MG63 (cell line): ENCODE data around the gene AGXT. TPM values are rescaled to one million over a fixed set of nuclear protein-coding genes. Genes with fewer than 3 reads are reported as not detected.
"Not testable (repeated sequence)": the region's sequence is repeated elsewhere in the genome, so short reads cannot be mapped to it uniquely, and the experiment has no call there.

Source experiments
- DNase-seq: peaks from one replicate; pipeline ENCODE4 v3.0.0-alpha.2; 2020
- H3K27me3 ChIP-seq: fragments of 250-450 bp; sonication (Bioruptor Pico); 2 replicates; pipeline ENCODE4 v1.5.1; 2020; ENCODE audit warnings: mild to moderate bottlenecking, moderate library complexity
- H3K36me3 ChIP-seq: fragments of 250-450 bp; sonication (Bioruptor Pico); 2 replicates; pipeline ENCODE4 v1.5.1; 2020; ENCODE audit warnings: mild to moderate bottlenecking, moderate library complexity
- H3K4me3 ChIP-seq: fragments of 250-450 bp; sonication (Bioruptor Pico); 2 replicates; pipeline ENCODE4 v1.5.1; 2020; ENCODE audit warnings: mild to moderate bottlenecking, moderate library complexity
- H3K9me3 ChIP-seq: fragments of 250-450 bp; sonication (Bioruptor Pico); 2 replicates; pipeline ENCODE4 v1.5.1; 2020; ENCODE audit warnings: mild to moderate bottlenecking, moderate library complexity
- total RNA-seq: library from RNA; depleted of rRNA; stranded (reverse); fragments of >200 nt; shearing (Covaris generic); gene quantifications from 2 replicates; pipeline ENCODE4 v1.2.3, GENCODE V29; 2014; ENCODE audit warnings: low replicate concordance

Gene AGXT
- total RNA-seq, 1 experiment from 2014 or later: not detected

GRCh38 chr2:240835528-240835927 lies 33.1 kb upstream of the AGXT start:
- Histone ChIP-seq H3K9me3 (no peaks in the 10 kb centered on the region), H3K27me3 (peaks cover 14% of the 10 kb centered on the region), H3K4me3 (no peak overlapping the region), H3K36me3 (no peaks in the 10 kb centered on the region)
- DNase-seq: no peak

DNA sequence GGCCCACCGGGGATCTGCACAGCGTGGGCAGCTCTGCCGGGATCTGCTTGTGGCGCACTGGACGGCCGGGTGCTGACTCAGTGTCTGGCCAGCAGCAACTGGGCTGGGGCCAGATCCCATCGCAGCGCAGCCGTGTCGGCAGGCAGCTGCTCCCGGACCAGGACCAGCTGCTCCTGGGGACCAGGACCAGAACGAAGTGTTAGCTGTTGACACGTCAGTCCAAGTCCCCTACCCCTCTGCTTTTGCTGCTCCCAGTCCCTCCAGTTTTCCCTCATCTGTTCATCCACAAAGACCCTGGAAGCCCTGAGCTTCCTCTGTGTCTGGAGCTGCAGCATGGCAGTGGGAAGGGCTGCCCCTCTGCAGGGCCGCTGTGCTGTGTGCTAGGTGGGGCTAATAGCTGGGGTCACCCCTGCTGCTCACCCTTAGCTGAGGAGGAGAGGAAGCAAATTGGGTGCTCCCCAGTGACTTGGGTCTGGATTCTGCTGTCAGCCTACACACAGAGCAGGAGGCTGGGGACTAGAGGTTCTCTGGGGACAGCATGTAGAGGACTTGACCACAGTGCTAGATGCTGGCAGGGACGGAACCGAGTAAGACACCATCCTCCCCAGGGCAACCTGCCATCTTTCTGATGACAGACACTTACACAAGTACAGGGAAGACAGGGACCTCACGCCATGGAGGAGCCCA lies 31.7 kb upstream of the AGXT start:
- DNase-seq: peak; percentile 76
- no peaks in the 10 kb centered on the region for H3K27me3 ChIP-seq
- no peaks in the 10 kb centered on the region for H3K9me3 ChIP-seq
- H3K4me3 ChIP-seq: no peak overlapping the region
- H3K36me3 ChIP-seq: no peaks in the 10 kb centered on the region

DNA sequence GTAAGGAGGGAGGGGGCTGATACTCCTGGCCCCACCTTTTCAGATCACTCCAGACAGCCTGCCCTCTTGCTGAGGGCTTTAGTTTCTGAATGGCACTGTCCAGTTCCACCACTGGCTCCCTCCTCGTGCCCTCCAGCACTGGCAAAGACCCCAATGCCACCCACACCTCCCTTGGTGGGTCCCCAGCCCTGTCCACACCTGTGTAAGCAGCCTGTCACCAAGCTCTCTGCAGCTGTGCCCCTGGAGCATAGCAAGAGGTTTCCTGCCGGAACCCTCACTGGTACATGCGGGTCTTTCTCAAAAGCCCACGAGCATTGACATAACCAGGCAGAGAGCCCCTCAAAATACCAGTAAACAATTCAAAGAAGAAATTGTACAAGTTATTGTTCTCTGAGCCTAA lies 31.0 kb upstream of the AGXT start:
- H3K9me3 ChIP-seq: no peaks in the 10 kb centered on the region
- no peak overlapping the region for H3K4me3 ChIP-seq
- no peak for DNase-seq
- H3K27me3 ChIP-seq: no peaks in the 10 kb centered on the region
- no peaks in the 10 kb centered on the region for H3K36me3 ChIP-seq

DNA sequence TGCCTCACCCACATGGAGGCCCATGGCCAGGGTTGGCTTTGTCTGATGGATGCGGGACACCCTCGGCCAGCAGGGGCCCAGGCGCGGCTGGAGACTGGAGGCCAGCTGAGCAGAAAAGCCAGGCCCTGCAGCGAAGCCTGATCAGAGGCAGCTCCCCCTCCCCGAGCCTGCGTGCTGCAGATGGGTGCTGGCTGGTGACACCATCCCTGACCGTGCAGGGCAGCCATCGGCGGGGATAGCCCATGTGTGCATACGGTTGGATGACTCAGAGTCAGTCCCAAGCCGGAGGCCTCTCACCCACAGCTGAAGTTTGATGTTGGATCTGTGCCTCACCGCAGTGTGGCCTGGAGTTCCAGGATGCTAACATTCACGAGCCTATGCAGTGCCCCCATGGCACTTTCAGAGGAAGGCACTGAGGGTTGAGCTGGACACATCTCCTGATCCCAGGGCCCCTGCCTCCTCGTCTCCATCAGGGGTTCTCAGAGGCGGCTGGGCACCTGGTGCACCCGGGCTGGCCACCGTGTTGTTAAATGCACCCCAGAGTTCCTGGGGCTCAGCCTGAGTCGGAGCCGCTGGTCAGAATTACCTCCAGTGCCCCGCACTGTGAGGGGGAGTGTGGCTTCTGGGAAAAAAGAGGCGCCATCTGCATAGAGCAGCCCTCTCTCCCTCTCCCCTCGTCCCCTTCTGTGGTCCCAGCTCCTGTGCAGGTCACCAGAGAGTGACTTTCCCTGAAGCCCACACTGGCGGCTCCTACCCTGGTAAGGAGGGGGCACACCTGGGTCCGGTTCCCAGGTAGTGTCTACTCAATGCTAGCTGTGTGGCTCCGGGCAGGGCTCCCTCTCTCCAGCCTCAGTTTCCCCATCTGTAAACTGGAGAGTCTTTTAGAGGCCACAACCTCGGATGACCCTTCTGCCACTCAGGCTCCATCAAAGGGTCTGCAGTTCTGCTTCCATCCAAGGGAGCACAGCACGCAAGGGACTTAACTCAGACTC lies 29.2 kb upstream of the AGXT start:
- H3K36me3 ChIP-seq: no peaks in the 10 kb centered on the region
- H3K4me3 ChIP-seq: no peak overlapping the region
- no peaks in the 10 kb centered on the region for H3K27me3 ChIP-seq
- peak; percentile 66 for DNase-seq
- no peaks in the 10 kb centered on the region for H3K9me3 ChIP-seq

DNA sequence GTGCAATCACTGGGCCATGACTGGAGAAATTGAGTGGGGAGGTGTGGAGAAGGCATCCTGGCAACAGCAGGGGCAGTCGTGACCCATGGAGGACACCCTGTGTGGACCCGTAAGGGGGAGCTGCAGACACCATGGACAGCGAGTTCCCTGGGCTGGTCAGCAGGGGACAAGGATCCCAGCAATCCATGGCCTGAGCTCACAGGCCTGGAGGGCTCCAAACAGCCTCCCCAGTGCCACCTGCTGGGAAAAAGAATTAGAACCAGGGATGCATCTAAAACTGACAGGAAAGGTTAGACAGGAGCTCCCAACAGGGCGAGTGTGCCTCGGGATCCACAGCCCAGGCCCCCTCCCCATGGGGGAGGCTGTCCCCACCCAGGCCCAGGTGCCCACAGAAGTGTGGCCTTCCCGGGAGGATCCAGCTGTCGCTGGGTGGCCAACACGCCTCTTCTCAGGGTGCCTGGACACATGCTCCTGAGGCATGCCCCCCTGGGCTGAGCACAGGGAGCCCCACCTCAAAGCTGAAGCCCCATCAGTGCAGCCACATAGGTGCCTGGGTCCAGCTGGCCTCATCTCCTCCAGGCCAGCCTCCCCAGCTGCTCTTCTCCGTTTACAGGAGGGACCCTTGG lies 28.1 kb upstream of the AGXT start:
- no peaks in the 10 kb centered on the region for H3K27me3 ChIP-seq
- no peak overlapping the region for H3K4me3 ChIP-seq
- H3K36me3 ChIP-seq: no peaks in the 10 kb centered on the region
- peak; percentile 45 for DNase-seq
- H3K9me3 ChIP-seq: no peaks in the 10 kb centered on the region

DNA sequence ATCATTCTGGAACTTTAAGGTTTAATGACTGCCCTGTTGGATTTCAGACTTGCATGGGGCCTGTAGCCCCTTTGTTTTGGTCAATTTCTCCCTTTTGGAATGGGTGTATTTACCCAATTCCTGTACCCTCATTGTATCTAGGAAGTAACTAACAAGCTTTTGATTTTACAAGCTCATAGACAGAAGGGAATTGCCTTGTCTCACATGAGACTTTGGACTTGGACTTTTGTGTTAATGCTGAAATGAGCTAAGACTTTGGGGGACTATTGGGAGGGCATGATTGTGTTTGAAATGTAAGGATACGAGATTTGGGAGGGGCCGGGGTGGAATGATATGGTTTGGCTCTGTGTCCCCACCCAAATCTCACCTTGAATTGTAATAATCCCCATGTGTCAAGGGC lies 22.3 kb upstream of the AGXT start:
- not testable (repeated sequence) for H3K27me3 ChIP-seq, DNase-seq, H3K9me3 ChIP-seq, H3K4me3 ChIP-seq, H3K36me3 ChIP-seq

DNA sequence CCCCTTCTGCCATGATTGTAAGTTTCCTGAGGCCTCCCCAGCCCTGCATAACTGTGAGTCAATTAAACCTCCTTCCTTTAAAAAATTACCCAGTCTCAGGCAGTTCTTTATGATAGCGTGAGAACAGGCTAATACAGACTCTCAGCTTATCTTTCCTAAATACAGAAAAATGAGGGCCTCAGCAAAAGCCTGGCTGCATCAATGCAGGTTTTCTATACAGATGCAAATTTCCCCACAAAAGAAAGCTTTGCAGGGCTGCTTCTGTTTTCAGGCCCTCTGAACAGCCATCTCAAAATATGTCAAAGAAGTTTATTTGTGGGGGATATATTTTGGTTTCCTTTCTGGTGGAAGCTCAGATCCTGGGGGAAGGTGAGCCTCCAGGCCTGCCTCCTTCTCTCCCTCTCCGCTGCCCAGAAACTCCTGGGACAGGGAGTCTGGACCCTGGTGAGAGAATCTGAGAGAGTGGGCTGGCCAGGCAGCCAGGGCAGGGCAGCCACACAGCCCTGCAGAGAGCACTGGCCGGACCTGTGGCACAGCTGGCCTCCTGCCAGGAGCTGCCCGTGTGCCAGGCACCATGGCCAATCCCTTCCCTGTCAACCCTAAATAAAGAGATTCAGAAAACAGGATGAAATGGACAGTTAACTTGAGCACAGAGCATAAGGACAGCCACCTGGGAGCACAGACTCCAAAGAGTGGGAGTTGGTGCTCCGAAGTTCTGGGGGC lies 21.6 kb upstream of the AGXT start:
- Histone ChIP-seq H3K27me3 (no peaks in the 10 kb centered on the region), H3K9me3 (no peaks in the 10 kb centered on the region), H3K4me3 (no peak overlapping the region), H3K36me3 (no peaks in the 10 kb centered on the region)
- no peak for DNase-seq

DNA sequence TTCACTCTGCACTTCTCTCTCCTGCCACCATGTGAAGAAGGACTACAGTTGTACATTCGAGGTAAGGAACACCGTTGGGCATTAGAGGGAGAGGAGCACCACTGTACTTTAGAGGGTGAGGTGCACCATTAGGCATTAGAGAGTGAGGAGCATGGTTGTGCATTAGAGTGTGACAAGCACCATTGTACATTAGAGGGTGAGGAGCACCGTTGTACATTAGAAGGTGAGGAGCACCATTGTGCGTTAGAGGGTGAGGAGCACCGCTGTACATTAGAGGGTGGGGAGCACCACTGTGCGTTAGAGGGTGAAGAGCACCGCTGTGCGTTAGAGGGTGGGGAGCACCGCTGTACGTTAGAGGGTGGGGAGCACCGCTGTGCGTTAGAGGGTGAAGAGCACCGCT lies 20.8 kb upstream of the AGXT start:
- Histone ChIP-seq H3K36me3 (no peaks in the 10 kb centered on the region), H3K9me3 (no peaks in the 10 kb centered on the region), H3K4me3 (no peak overlapping the region), H3K27me3 (no peaks in the 10 kb centered on the region)
- no peak for DNase-seq

- Histone ChIP-seq H3K36me3 (no peaks in the 10 kb centered on the region), H3K4me3 (no peak overlapping the region), H3K9me3 (no peaks in the 10 kb centered on the region), H3K27me3 (no peaks in the 10 kb centered on the region)
- DNase-seq: no peak
These were observed 19.5 kb upstream of the AGXT start for GRCh38 chr2:240848900-240849680.

DNA sequence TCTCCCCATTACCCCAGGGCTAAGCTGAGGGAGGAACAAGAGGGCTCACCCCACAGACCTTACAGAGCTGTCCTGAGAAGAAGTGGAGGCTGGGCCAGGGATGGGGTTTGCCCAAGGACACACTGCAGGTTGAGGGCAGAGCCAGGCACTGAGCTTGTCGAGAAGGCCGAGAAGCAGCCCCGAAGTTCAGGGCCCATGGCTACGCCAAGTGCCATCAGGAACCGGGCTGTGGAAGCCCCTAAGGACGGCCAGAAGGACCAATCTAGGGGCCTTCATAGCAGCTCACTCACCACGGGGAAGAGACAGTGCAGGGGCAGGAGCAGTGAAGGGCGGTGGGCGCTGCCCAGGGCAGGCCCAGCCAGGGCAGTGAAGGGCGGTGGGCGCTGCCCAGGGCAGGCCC lies 18.6 kb upstream of the AGXT start:
- Histone ChIP-seq H3K36me3 (no peaks in the 10 kb centered on the region), H3K4me3 (no peak overlapping the region), H3K27me3 (no peaks in the 10 kb centered on the region), H3K9me3 (no peaks in the 10 kb centered on the region)
- DNase-seq: no peak

DNA sequence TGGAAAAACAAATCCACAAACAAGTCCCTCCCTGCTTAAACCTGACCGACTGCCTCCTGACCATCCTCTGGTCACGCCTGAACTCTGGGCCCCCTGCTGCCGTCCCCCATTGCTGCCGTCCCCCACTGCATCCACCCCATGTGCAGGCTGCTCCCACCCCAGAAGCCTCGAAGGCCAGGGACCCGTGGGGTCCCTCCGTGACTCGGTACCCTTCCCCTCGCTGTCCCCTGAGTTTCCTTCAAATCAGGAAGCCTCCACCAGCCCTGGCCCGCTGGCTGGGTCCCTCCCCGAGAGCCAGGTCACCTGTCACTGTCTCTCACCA lies 17.9 kb upstream of the AGXT start:
- DNase-seq: no peak
- no peak overlapping the region for H3K4me3 ChIP-seq
- H3K36me3 ChIP-seq: no peaks in the 10 kb centered on the region
- no peaks in the 10 kb centered on the region for H3K9me3 ChIP-seq
- H3K27me3 ChIP-seq: no peaks in the 10 kb centered on the region

GRCh38 chr2:240851078-240851991 lies 17.3 kb upstream of the AGXT start:
- no peaks in the 10 kb centered on the region for H3K36me3 ChIP-seq
- H3K27me3 ChIP-seq: no peaks in the 10 kb centered on the region
- no peak overlapping the region for H3K4me3 ChIP-seq
- peak; percentile 61 for DNase-seq
- H3K9me3 ChIP-seq: no peaks in the 10 kb centered on the region

DNA sequence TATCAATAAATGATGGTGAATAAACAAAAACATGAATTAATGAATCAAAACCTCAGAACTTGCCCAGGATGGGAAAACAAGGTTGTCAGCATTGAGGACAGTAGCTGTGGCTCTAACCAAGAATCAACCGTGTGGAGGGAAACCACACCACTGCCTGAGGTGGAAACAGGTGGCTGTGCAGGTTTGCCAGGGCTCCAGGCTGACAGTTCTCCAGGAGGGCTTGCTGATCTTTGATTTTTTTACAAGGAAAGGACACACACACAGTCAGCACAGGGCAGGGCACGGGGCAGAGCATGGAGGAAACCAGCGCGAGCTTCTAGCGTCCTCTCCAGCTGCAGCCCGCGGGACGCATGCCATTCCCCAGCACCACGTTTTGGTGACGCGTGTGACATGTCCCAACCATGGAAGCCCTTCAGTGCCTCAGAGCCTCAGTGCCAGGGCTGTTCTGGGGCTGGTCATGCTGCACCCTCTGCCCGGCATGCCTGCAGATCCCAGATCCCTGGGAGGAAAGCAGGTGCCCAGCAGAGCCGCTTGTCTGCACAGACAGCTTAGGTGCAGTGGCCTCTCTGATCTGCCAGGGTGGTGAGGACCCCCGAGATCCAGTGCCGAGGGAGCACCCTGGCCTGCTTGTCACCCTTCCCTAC lies 15.8 kb upstream of the AGXT start:
- no peaks in the 10 kb centered on the region for H3K27me3 ChIP-seq
- H3K4me3 ChIP-seq: no peak overlapping the region
- no peaks in the 10 kb centered on the region for H3K36me3 ChIP-seq
- H3K9me3 ChIP-seq: no peaks in the 10 kb centered on the region
- no peak for DNase-seq

DNA sequence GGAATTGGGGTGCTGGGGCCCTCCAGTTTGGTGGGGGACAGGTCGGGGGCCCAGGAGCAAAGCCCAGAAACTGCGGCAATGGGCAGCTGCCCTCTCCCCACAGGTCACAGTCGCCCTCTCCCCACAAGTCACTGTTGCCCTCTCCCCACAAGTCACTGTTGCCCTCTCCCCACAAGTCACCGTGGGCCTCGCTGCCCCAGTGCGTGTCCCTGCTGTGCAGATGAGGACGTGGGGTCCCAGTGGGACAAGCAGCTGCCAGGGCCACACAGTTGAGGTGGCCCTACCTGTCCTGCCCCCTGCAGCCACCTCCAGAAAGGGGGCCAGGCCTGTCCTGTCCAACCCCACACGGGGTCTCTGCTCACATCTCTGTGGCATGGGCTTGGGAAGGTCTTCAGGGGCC lies 13.0 kb upstream of the AGXT start:
- Histone ChIP-seq H3K4me3 (no peak overlapping the region), H3K9me3 (no peaks in the 10 kb centered on the region), H3K36me3 (no peaks in the 10 kb centered on the region), H3K27me3 (no peaks in the 10 kb centered on the region)
- DNase-seq: no peak
